GM10847 (cell line): ENCODE results near the gene BRD1.

Source experiments
- POLR2A ChIP-seq: IDR thresholded peaks from 2 replicates; pipeline ENCODE4 v1.6.1; 2011; ENCODE audit not compliant: insufficient read length; ENCODE audit errors: extremely low read depth

The BRD1 gene

GRCh38 chr22:49785841-49786471, 41.7 kb downstream of the BRD1 start:
- no peak for TF ChIP-seq POLR2A

GRCh38 chr22:49785046-49785521, 42.6 kb downstream of the BRD1 start:
- TF ChIP-seq POLR2A = no peak

- no peak for TF ChIP-seq POLR2A
These were observed 43.1 kb downstream of the BRD1 start for GRCh38 chr22:49784630-49784971.

GRCh38 chr22:49783926-49784629, 43.6 kb downstream of the BRD1 start:
- no peak for TF ChIP-seq POLR2A

- no peak for TF ChIP-seq POLR2A
These were observed 44.5 kb downstream of the BRD1 start for GRCh38 chr22:49783036-49783746.

- no peak for TF ChIP-seq POLR2A
These were observed 46.3 kb downstream of the BRD1 start for GRCh38 chr22:49781289-49781782.

GRCh38 chr22:49780698-49781288, 46.9 kb downstream of the BRD1 start:
- TF ChIP-seq POLR2A = no peak

GRCh38 chr22:49779853-49780697, 47.6 kb downstream of the BRD1 start:
- no peak for TF ChIP-seq POLR2A

- TF ChIP-seq POLR2A = no peak
These were observed 48.5 kb downstream of the BRD1 start for GRCh38 chr22:49779211-49779610.

- no peak for TF ChIP-seq POLR2A
These were observed 50.0 kb downstream of the BRD1 start for GRCh38 chr22:49777569-49778249.

GRCh38 chr22:49776891-49777290, 50.8 kb downstream of the BRD1 start:
- TF ChIP-seq POLR2A = no peak

- no peak for TF ChIP-seq POLR2A
These were observed 51.7 kb downstream of the BRD1 start for GRCh38 chr22:49775867-49776511.

GRCh38 chr22:49775191-49775866, 52.3 kb downstream of the BRD1 start:
- TF ChIP-seq POLR2A = no peak
